Fibroblast of pulmonary artery (primary cell): ENCODE measurements around the gene SYK.

ENCODE experiments used
- DNase-seq: peaks from one replicate; pipeline ENCODE4 v3.0.0-alpha.2; 2010; ENCODE audit warnings: low read depth
- H3K4me3 ChIP-seq: replicated peaks from 2 replicates; pipeline ENCODE4 v1.5.1; 2011; ENCODE audit warnings: low read depth, mild to moderate bottlenecking, control low read depth, low read length, moderate library complexity
- TF ChIP-seq, protein P1 (sequence below): IDR thresholded peaks from 2 replicates; pipeline ENCODE4 v1.5.1; 2011; ENCODE audit warnings: mild to moderate bottlenecking, control low read depth, low read length, inconsistent platforms; ENCODE audit errors: missing control alignments

SYK gene

DNA sequence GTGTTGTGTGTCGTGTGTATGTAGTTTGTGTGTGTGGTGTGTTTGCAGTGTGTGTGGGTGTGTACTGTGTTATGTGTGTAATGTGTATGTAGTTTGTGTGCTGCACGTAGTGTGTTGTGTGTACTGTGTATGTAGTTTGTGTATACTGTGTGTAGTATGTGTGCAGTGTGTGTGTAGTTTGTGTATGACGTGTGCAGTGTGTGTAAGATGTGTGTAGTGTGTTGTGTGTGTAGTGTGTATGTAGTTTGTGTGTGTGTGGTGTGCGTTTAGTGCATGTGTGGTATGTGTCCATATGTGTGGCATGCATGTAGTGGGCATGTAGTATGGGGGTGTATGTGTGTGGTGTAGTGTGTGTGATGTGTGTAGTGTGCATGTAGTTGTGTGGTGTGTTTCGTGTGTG lies 39.6 kb downstream of the SYK start:
- TF ChIP-seq, protein P1, sequence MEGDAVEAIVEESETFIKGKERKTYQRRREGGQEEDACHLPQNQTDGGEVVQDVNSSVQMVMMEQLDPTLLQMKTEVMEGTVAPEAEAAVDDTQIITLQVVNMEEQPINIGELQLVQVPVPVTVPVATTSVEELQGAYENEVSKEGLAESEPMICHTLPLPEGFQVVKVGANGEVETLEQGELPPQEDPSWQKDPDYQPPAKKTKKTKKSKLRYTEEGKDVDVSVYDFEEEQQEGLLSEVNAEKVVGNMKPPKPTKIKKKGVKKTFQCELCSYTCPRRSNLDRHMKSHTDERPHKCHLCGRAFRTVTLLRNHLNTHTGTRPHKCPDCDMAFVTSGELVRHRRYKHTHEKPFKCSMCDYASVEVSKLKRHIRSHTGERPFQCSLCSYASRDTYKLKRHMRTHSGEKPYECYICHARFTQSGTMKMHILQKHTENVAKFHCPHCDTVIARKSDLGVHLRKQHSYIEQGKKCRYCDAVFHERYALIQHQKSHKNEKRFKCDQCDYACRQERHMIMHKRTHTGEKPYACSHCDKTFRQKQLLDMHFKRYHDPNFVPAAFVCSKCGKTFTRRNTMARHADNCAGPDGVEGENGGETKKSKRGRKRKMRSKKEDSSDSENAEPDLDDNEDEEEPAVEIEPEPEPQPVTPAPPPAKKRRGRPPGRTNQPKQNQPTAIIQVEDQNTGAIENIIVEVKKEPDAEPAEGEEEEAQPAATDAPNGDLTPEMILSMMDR: no peak
- no peak overlapping the region for H3K4me3 ChIP-seq
- DNase-seq: no peak

DNA sequence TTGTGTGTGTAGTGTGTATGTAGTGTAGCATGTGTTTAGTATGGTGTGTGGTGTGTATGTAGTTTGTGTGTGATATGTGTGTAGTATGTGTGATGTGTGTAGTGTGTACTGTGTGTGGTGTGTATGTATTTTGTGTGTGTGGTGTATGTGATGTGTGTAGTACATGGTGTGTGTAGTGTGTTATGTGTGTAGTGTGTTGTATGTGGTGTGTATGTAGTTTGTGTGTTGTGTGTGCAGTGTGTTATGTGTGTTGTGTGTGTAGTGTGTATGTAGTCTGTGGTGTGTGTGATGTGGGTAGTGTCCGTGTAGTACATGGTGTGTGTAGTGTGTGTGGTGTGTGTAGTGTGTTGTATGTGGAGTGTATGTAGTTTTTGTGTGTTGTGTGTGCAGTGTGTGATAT lies 40.0 kb downstream of the SYK start:
- TF ChIP-seq, protein P1: no peak
- no peak overlapping the region for H3K4me3 ChIP-seq
- DNase-seq: no peak

DNA sequence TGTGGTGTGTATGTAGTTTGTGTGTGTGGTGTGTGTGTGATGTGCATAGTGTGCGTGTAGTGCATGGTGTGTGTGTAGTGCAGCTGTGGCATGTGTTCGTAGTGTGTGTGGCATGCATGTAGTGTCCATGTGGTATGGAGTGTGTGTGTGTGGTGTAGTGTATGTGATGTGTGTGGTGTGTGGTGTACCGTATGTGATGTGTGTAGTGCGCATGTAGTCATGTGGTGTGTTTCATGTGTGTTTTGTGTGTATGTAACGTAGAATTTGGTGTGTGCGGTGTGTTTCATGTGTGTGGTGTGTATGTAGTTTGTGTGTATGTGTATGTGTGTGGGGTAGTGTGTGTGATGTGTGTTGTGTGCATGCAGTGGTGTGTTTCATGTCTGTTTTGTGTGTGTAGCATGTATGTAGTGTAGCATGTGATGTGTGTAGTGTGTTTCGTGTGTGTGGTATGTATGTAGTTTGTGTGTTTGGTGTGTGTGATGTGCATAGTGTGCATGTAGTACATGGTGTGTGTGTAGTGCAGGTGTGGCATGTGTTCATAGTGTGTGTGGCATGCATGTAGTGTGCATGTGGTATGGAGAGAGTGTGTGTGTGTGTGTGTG lies 40.7 kb downstream of the SYK start:
- H3K4me3 ChIP-seq: no peak overlapping the region
- DNase-seq: no peak
- TF ChIP-seq, protein P1: no peak

DNA sequence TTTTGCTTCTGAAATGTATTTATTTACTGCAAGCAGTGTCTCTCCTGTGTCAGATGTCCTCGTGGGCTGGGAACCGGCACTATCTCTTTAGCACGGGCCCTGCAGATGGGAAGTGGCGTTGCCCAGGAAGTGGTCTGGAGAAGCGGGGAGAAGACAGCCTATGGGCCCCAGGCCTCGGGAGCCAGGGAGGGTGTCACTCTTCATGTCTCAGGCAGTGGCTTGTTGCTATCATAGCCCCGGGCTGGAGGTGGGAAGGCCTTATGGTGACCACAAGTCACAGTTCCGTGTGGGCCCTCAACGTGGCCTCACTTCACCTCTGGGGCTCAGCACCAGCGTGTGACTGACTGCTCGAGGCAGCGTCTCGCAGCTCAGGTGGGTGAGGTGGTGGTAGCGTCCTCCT lies 41.4 kb downstream of the SYK start:
- TF ChIP-seq, protein P1: no peak
- H3K4me3 ChIP-seq: no peak overlapping the region
- no peak for DNase-seq

DNA sequence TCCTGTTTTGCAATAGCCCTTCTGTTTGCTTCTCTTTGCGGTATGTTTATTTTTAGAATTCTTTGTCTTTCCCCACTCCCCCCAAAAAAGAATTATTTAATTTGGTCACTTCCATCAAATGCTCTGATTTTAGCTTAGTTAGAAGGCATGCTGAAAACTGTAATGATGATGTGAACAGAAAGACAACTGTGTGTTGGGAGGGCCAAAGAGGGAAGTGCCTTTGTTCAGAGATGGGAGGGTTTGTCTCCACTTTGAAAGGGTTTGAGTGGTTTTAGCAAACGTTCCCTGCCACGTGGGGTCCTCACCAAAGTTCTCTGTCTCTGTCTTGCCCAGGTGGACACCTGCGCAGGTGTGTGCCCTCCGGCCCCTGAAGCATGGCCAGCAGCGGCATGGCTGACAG lies 41.9 kb downstream of the SYK start:
- H3K4me3 ChIP-seq: no peak overlapping the region
- TF ChIP-seq, protein P1: no peak
- DNase-seq: no peak

DNA sequence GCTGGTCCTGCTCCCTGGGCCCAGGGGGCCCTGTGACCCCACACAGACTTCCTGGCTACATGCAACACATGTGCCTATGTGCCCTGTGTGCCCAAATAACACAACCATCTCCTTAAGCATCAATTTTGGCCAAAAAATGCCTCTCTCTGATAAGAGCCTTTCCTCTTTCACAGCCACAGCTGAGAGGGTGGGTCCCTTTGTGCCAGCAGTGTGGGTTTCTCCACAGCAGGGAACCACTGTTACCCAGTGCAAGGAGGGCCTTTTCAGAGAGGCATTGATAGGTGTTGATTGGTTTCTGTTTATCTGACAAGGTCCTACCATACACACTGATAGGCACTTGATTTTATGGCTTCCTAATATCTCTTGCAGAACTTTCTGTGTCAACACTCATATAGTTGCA lies 42.7 kb downstream of the SYK start:
- DNase-seq: no peak
- no peak overlapping the region for H3K4me3 ChIP-seq
- TF ChIP-seq, protein P1: no peak

DNA sequence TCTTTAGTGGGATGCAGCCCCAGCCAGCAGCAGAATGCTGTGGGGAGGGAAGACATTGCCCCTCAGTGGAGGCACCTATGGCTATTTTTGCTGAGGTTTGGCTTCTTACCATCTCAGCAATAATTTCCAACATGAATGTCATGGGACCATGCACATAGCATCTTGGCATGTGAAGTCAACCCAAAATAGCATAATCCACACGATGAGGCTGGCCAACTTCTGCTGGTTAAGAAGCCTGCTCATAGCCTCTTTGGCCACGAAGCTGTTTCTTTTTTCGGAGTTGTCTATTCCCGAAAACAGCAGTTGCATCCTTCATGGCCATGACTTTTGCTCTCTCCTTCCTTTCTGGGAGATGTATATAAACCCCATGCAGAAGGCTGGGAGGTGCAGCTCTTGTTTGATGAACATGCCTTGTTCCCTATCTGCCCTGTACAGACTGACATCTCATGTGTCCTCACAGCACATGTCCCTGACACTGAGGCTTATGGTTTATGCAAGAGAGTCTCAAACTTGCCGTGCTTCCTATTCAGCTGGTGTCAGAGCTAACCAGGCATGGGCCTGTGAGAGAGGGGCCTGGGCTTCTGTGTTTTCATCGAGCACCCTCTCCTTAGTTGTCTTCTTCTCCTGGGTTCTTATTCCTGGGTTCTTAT lies 45.3 kb downstream of the SYK start:
- H3K4me3 ChIP-seq: no peak overlapping the region
- TF ChIP-seq, protein P1: no peak
- no peak for DNase-seq
